HG02588 (cell line): ENCODE measurements around the gene TEX38.

Experiments
- ATAC-seq: cut with Tn5 transposase; IDR thresholded peaks from one replicate; pipeline ENCODE4 v1.9.1; 2021; ENCODE audit warnings: mild to moderate bottlenecking, moderate library complexity; ENCODE audit not compliant: unreplicated experiment

The TEX38 gene

DNA sequence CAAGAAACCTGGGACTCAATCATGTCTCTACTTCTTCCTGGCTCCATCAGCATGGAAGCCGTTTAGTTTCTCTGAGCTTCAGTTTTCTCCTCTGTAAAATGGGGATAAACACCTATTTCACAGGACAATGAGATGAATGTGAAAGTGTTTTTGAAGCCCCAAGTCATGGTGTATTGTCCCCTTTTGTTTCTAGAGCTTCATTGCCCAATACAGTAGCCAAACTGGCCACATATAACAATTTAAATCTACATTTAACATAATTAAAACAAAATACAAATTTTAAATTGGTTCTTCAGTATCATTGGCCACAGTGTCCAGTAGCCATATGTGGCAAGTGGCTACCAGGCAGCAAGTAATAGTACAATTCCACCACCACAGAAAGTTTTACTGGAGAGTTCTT lies 49.5 kb downstream of the TEX38 start:
- ATAC-seq, result no peak

DNA sequence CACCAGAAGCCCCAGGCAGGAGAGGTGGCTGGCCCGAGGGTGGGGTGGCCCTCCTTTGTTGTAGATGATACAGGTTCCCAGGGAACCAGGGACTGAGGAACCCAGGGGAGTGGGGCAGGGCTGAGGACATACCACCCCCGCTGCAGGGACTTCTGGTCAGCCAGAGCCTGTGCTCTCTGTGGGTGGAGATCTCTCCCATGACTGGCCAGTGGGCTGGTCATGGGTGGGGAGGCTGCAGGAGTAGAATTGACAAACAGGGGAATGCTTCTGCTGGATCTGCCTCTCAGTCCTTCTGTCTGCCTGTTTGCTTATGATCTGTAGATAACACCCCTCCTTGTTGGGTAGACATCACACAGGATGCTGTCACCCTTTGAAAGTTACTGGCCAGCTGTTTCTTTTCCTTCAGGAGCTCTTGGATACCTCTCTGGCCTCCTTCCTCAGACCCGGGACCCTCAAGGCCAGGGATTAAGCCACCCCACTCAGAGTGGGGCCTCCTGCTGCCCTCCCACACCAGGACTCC lies 50.1 kb downstream of the TEX38 start:
- no peak for ATAC-seq
